ENCODE data around the gene CCP110.
"Not testable (repeated sequence)": the region's sequence is repeated elsewhere in the genome, so short reads cannot be mapped to it uniquely, and the experiment has no call there.

CCP110 gene

DNA sequence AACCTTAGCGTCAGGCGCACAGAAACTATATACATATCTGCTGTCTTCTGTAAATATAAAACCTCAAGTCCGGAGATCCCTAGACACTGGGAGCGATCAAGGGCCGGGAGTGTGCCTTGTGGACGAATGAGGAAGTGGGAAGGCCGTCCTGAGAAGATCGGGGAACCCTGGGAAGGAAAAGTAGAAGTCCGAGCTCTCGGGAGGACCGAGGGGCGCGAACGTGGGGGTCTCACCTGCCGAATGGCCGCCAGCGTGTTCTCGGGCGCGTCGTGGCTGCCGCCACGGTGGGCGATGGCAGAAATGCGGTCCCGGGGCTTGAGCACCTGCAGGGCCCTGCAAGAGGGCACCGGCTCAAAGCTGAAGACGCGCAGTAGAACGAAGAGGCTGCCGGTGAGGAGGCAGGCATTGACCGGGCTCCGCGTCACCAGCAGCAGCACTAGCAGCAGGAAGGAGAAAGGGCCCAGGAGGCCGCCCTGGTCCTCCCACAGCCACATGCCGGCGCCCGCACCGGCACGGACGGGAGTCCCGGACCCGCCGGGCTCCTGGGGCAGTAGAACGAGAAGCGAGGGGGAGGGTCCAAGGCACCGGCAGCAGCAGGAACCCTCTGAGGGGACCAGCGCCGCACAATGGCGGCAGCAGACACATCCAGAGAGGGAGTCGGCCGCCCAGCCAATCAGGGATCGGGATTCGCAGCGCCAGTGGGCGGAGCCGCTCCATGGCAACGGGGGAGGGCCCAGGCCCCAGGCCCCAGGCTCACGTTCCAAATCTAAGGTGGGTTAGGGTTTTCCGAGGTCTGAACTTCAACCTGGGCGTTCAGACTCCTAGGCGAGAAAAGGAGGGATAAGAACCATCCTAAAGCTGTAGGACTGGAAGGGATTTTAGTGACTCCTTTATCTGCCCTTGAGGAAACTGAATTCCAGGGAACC, 2.0 kb upstream of the CCP110 start, which contains the start of gene GDE1:
TSS of gene GDE1 (minus strand) at position 628 of the 926 bp plus-strand sequence. CDS start at position 494, 134 bp downstream.
- peaks cover 56% of the 10 kb centered on the region for H3K4me1 Mint-ChIP-seq (ENCODE audit: low read depth)
- no peaks in the 10 kb centered on the region for H3K27me3 Mint-ChIP-seq (ENCODE audit: low read depth)
- H3K27ac Mint-ChIP-seq: peak within 1 kb of the TSS; percentile 92
- peak within 1 kb of the TSS; percentile 90 for H3K4me3 Mint-ChIP-seq
- H3K9me3 Mint-ChIP-seq: no peaks in the 10 kb centered on the region
- H3K36me3 Mint-ChIP-seq (ENCODE audit: low read depth): peaks cover 10% of the 10 kb centered on the region

DNA sequence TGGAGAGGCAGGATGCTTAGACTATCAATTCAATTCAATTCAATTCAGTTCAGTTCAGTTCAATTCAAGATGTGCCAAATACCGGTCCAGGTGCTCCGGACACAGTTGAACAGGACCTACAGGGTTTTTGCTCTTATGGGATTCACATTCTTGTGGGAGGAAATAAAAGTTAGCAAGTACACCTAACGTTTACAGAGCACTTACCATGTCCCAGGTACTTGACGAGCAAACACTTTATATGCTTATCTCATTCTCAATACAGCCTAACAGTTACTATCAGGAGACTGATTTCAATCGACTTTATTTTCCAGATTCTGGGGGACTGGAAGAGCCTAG, 1.4 kb upstream of the CCP110 start:
- Mint-ChIP-seq H3K27ac (peak overlapping the region; percentile 92), H3K36me3 (ENCODE audit: low read depth) (peaks cover 4% of the 10 kb centered on the region)

DNA sequence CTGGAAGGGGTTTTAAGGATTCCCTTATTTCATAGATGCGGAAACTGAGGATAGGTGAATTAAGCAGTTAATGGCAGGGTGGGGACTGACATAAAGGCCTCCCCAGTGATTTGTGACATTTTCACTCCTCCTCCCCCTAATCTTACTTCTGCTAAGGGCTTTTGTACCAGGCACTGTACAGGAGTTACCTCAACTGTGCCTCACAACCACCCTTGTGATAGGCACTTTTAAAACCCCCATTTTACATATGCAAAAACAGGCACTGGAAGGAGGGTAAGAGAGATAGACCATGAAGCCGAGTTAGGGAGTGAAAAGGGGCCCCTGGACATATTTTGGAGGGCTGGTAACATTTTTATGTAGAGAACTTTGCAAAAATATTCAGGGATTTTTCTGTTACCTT, 982 bp upstream of the CCP110 start:
- H3K27me3 Mint-ChIP-seq (ENCODE audit: low read depth): no peaks in the 10 kb centered on the region
- no peak overlapping the region for H3K27ac Mint-ChIP-seq
- peaks cover 2% of the 10 kb centered on the region for H3K36me3 Mint-ChIP-seq (ENCODE audit: low read depth)
- peaks cover 47% of the 10 kb centered on the region for H3K4me1 Mint-ChIP-seq (ENCODE audit: low read depth)
- no peaks in the 10 kb centered on the region for H3K9me3 Mint-ChIP-seq
- no peak overlapping the region for H3K4me3 Mint-ChIP-seq

More for the DNA sequence above, 1.4 kb upstream of the CCP110 start:
- Mint-ChIP-seq H3K27me3 (ENCODE audit: low read depth) (no peaks in the 10 kb centered on the region), H3K4me3 (peak overlapping the region; percentile 90), H3K9me3 (no peaks in the 10 kb centered on the region), H3K4me1 (ENCODE audit: low read depth) (peaks cover 51% of the 10 kb centered on the region)

DNA sequence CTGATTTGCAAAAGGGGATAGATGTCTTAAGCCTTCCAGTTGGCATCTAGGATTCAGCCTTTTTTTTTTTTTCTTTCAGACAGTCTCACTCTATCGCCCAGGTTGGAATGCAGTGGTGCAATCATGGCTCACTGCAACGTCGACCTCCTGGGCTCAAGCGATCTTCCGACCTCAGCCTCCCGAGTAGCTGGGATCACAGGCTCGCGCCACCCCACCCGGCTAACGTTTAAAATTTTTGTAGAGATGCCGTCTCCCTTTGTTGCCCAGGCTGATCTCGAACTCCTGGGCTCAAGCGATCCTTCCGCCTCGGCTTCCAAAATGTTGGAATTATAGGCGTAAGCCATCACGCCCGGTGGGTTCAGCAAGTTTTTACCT, 571 bp upstream of the CCP110 start:
- H3K4me1 Mint-ChIP-seq (ENCODE audit: low read depth): peaks cover 51% of the 10 kb centered on the region
- H3K9me3 Mint-ChIP-seq: no peaks in the 10 kb centered on the region
- H3K36me3 Mint-ChIP-seq (ENCODE audit: low read depth): peaks cover 3% of the 10 kb centered on the region
- H3K27ac Mint-ChIP-seq: no peak overlapping the region
- no peak overlapping the region for H3K4me3 Mint-ChIP-seq
- H3K27me3 Mint-ChIP-seq (ENCODE audit: low read depth): no peaks in the 10 kb centered on the region

DNA sequence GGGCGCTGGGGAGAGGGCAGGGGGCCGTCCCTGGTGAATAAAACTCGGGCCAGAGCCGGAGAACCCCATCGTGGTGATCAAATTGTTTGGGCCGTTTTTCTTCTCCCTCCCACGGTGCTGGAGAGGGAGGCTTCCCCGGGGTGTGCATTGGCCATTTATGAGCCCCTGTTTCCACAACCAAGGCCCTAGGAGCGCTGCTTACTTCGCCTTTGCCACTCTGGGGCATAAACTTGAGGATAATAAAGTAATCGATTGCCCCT, 544 bp downstream of the CCP110 start:
- peak overlapping the region; percentile 93 for H3K27ac Mint-ChIP-seq
- H3K36me3 Mint-ChIP-seq (ENCODE audit: low read depth): peaks cover 8% of the 10 kb centered on the region
- H3K4me3 Mint-ChIP-seq: peak overlapping the region; percentile 95
- H3K4me1 Mint-ChIP-seq (ENCODE audit: low read depth): peaks cover 45% of the 10 kb centered on the region
- H3K27me3 Mint-ChIP-seq (ENCODE audit: low read depth): no peaks in the 10 kb centered on the region
- H3K9me3 Mint-ChIP-seq: no peaks in the 10 kb centered on the region

DNA sequence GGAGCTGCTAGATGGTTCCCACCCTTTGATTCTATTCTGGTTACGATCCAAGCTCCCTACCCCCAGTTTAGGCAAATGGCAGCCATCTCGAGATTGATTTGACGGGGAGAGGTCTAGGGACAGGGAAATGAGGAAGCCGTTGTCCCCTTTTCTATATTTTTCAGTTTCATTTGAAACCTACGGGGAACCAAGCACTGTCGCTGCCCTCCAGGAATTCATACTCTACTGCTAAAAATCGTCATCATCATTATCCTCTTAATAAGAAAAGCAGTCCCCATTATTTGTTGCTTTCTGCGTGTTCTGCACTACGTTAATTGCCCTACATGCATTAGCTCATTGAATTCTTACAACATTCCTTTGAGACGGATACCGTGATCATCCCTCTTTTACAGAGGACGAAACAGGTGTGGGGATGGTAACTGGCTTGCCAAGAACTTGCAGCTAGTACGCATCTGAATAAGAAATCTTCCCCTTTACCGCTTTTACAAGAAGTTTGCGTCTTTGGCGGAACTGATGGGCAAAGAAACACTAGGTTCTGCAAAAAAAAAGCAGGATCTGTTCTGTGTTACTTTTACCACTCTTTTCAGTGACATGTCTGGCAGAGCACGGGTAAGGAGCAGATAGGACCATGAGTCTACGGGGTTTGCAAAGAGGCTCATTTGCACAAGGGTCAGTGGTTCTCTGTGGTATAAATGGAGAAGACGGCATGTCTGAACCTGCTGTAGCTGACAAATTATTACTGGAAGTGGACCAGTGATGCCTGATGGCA, 1.1 kb downstream of the CCP110 start:
- Mint-ChIP-seq H3K27ac (peak overlapping the region; percentile 93), H3K4me1 (ENCODE audit: low read depth) (peaks cover 44% of the 10 kb centered on the region), H3K9me3 (no peaks in the 10 kb centered on the region), H3K4me3 (peak overlapping the region; percentile 95), H3K27me3 (ENCODE audit: low read depth) (no peaks in the 10 kb centered on the region), H3K36me3 (ENCODE audit: low read depth) (peaks cover 8% of the 10 kb centered on the region)

DNA sequence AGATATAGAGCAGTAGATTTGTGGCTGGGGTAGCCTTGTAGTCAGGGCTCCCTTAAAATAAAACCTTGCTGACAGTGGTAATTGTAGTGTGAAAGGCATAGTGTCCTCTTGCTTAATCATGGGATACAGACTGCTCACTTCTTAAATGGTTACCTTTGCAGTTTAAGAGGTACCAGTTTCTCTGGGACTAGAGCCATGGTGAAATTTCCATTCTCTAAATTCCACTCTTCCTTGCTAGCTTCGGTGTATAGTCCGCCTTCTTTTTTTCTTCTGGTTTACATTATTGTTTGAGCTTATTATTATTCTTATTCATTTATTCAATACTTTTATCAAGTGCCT, 1.6 kb downstream of the CCP110 start:
- peak overlapping the region; percentile 95 for H3K4me3 Mint-ChIP-seq
- H3K27me3 Mint-ChIP-seq (ENCODE audit: low read depth): no peaks in the 10 kb centered on the region
- peaks cover 8% of the 10 kb centered on the region for H3K36me3 Mint-ChIP-seq (ENCODE audit: low read depth)
- peaks cover 39% of the 10 kb centered on the region for H3K4me1 Mint-ChIP-seq (ENCODE audit: low read depth)
- H3K27ac Mint-ChIP-seq: peak overlapping the region; percentile 93
- H3K9me3 Mint-ChIP-seq: no peaks in the 10 kb centered on the region

DNA sequence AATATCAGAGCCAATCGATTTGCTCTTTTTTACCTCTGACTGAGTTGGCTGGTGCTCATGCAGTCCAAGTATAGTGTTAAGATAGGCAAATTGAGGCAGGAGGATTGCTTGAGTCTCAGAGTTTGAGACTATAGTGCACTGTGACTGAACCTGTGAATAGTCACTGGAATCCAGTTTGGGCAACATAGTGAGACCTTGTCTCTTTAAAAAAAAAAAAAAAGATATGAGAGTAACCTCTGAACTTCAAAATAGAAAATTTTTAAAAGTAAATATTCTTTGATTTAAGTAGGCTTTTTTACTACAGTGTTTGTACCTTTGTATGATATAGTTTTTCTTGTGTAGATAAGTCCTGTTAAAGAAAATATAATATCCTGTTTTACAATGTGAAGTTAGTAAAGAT, 3.4 kb downstream of the CCP110 start:
- no peak overlapping the region for H3K4me3 Mint-ChIP-seq
- no peaks in the 10 kb centered on the region for H3K27me3 Mint-ChIP-seq (ENCODE audit: low read depth)
- peaks cover 10% of the 10 kb centered on the region for H3K36me3 Mint-ChIP-seq (ENCODE audit: low read depth)
- H3K9me3 Mint-ChIP-seq: no peaks in the 10 kb centered on the region
- peaks cover 29% of the 10 kb centered on the region for H3K4me1 Mint-ChIP-seq (ENCODE audit: low read depth)
- no peak overlapping the region for H3K27ac Mint-ChIP-seq

DNA sequence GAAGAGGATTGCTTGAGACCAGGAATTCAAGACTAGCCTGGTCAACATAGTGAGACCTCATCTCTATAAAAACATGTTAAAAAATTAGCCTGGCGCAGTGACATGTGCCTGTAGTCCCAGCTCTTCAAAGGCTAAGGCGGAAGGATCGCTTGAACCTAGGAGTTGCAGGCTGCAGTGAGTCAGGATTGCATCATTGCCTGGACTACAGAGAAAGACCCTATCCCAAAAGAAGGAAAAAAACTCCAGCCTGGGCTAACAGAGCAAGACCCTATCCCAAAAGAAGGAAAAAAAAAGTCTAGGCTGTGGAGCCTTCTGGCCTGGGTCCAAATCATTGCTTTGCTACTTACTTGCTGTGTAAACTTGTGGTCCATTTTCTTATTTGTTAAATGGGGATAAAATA, 4.9 kb downstream of the CCP110 start:
- no peak overlapping the region for H3K4me3 Mint-ChIP-seq
- H3K36me3 Mint-ChIP-seq (ENCODE audit: low read depth): peaks cover 20% of the 10 kb centered on the region
- peaks cover 26% of the 10 kb centered on the region for H3K4me1 Mint-ChIP-seq (ENCODE audit: low read depth)
- H3K9me3 Mint-ChIP-seq: no peaks in the 10 kb centered on the region
- H3K27me3 Mint-ChIP-seq (ENCODE audit: low read depth): no peaks in the 10 kb centered on the region
- no peak overlapping the region for H3K27ac Mint-ChIP-seq

GRCh38 chr16:19532601-19533000, 8.9 kb downstream of the CCP110 start:
- Mint-ChIP-seq H3K27me3 (ENCODE audit: low read depth) (no peaks in the 10 kb centered on the region), H3K4me3 (no peak overlapping the region), H3K36me3 (ENCODE audit: low read depth) (peaks cover 34% of the 10 kb centered on the region), H3K9me3 (no peaks in the 10 kb centered on the region), H3K27ac (no peak overlapping the region), H3K4me1 (ENCODE audit: low read depth) (peaks cover 15% of the 10 kb centered on the region)

DNA sequence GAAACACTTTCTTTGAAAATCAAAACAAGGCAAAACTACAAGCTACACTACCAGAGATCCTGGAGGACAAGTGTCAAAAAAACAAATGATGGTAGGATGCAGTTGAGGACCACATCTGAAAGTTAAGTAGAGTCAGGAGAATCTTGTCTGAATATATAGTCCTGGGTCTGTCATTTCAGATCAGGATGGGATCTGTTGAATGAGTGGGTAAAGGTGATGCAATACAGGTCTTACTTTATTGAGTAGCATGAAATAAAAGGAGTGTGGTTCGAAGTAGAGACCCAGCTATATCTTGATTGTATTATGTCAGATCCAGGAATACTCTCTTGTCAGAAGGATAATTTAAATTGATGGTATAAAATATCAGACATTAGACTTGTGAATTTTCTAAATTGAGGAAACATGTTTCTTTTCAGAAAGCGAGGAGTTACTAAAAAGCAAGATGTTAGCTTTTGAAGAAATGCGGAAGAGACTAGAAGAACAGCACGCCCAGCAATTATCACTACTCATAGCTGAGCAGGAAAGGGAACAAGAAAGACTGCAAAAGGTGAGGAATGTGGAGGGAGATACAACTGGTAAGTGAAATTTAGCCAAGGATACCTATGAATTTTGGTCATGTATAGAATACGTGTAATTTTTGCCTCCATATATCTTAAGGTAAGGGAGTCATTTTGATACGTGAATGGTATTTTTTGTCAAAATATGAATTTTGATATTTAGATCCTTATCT, 16.7 kb downstream of the CCP110 start:
- no peak overlapping the region for H3K4me3 Mint-ChIP-seq
- H3K36me3 Mint-ChIP-seq (ENCODE audit: low read depth): peaks cover 46% of the 10 kb centered on the region
- no peaks in the 10 kb centered on the region for H3K9me3 Mint-ChIP-seq
- no peaks in the 10 kb centered on the region for H3K27me3 Mint-ChIP-seq (ENCODE audit: low read depth)
- no peak overlapping the region for H3K27ac Mint-ChIP-seq
- H3K4me1 Mint-ChIP-seq (ENCODE audit: low read depth): peaks cover 9% of the 10 kb centered on the region

GRCh38 chr16:19542138-19542821, 18.5 kb downstream of the CCP110 start:
- Mint-ChIP-seq H3K27ac (no peak overlapping the region), H3K4me1 (ENCODE audit: low read depth) (peaks cover 9% of the 10 kb centered on the region), H3K4me3 (no peak overlapping the region), H3K36me3 (ENCODE audit: low read depth) (peaks cover 36% of the 10 kb centered on the region), H3K27me3 (ENCODE audit: low read depth) (no peaks in the 10 kb centered on the region), H3K9me3 (no peaks in the 10 kb centered on the region)

DNA sequence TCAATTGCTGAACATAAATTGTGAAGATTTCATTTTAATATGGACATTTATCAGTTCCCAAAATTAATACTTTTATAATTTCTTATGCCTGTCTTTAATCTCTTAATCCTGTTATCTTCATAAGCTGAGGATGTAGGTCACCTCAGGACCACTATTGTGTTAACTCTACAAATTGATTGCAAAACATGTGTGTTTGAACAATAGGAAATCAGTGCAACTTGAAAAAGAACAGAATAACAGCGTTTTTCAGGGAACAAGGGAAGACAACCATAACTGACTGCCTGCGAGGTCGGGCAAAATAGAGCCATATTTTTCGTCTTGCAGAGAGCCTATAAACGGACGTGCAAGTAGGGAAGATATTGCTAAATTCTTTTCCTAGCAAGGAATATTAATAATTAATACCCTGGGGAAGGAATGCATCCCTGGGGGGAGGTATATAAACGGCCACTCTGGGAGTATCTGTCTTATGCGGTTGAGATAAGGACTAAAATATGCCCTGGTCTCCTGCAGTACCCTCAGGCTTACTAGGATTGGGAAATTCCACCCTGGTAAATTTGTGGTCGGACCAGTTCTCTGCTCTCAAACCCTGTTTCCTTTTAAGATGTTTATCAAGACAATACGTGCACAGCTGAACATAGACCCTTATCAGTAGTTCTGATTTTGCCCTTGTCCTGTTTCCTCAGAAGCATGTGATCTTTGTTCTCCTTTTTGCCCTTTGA, 19.7 kb downstream of the CCP110 start:
- H3K36me3 Mint-ChIP-seq (ENCODE audit: low read depth): peaks cover 36% of the 10 kb centered on the region
- H3K4me1 Mint-ChIP-seq (ENCODE audit: low read depth); H3K27ac Mint-ChIP-seq; H3K27me3 Mint-ChIP-seq (ENCODE audit: low read depth); H3K9me3 Mint-ChIP-seq; H3K4me3 Mint-ChIP-seq: not testable (repeated sequence)

- Mint-ChIP-seq H3K27ac (no peak overlapping the region), H3K36me3 (ENCODE audit: low read depth) (peaks cover 29% of the 10 kb centered on the region), H3K4me3 (no peak overlapping the region), H3K27me3 (ENCODE audit: low read depth) (no peaks in the 10 kb centered on the region), H3K9me3 (no peaks in the 10 kb centered on the region), H3K4me1 (ENCODE audit: low read depth) (peaks cover 7% of the 10 kb centered on the region)
These were observed 24.4 kb downstream of the CCP110 start for GRCh38 chr16:19548144-19548543.
